Measurements from ENCODE around the gene TMEM184B.

DNA sequence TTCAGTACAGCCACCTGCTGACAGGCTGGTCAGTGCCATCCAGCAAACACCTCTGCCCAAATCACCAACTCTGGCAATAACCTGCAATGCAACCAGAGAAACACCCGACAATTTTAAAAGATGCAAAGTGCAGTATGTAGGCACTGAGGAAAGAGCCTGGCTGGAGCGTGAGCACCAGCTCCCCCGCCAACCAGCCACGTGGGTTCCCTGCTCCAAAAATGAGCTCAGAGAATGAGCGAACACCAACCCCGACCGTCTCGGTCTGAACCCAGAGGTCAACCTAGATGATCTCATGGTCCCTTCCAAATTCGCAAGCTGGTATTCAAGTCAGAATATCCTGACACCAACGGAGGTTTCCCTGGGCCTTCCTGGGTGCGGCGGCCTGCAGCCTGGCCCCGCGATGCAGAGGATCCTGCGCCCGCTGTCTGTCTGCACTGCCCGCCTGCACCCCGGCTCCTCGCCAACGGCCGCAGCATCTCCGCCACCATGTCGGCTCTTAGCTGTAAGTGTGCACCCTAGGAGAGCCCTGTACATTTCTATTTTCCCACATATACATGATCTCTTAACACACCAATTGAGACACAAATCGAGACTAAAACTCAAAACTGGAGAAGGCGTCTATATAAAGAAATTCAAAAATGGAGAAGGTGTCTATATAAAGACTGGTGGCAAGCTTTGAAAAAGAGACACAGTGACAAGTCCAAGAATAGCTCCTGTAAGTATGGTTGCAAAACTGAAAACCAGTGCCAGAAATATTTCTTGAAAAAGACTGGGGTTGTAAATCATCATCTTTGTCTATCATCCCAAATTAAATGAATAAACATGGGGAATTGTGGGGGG is 22.8 kb downstream of the TMEM184B start:
- no peak for TF ChIP-seq ZNF274 (IDR thresholded peaks at IDR 0.05; ENCODE audit: low read depth, low read length)
- no peak for TF ChIP-seq SUZ12 (IDR thresholded peaks at IDR 0.05; ENCODE audit: extremely low read depth, insufficient read depth, insufficient read length)

Measured in NT2/D1 (cell line).